Immature natural killer cell (primary cell): ENCODE results near the gene HAO1. TPM values are rescaled to one million over a fixed set of nuclear protein-coding genes. Genes with fewer than 3 reads are reported as not detected.

ENCODE experiments used
- DNase-seq, 3 donors: peaks; one replicate each; pipeline ENCODE4 v3.0.0; 2022; ENCODE audit warnings: mixed read lengths in 1 of 3
- H3K27ac Mint-ChIP-seq, 6 donors: one replicate each; pipeline ENCODE4 v1.8.0; 2020; ENCODE audit warnings: mixed read lengths in 6 of 6, mild to moderate bottlenecking in 5 of 6, inconsistent platforms in 4 of 6, moderate library complexity in 3 of 6
- H3K27me3 Mint-ChIP-seq, 3 donors: one replicate each; pipeline ENCODE4 v1.8.0; 2020 to 2021; ENCODE audit warnings: low read depth in 3 of 3, mild to moderate bottlenecking in 3 of 3, mixed read lengths in 3 of 3, moderate library complexity in 3 of 3, inconsistent platforms in 1 of 3
- H3K36me3 Mint-ChIP-seq, 3 donors: one replicate each; pipeline ENCODE4 v1.8.0; 2020; ENCODE audit warnings: mixed read lengths in 3 of 3, inconsistent platforms in 2 of 3, mild to moderate bottlenecking in 2 of 3
- H3K4me1 Mint-ChIP-seq, 2 donors: one replicate each; pipeline ENCODE4 v1.8.0; 2020; ENCODE audit warnings: inconsistent platforms in 2 of 2, mild to moderate bottlenecking in 2 of 2, mixed read lengths in 2 of 2, moderate library complexity in 1 of 2
- H3K4me3 Mint-ChIP-seq, 5 donors: one replicate each; pipeline ENCODE4 v1.8.0; 2020; ENCODE audit warnings: mild to moderate bottlenecking in 5 of 5, mixed read lengths in 5 of 5, inconsistent platforms in 3 of 5, moderate library complexity in 3 of 5
- H3K9me3 Mint-ChIP-seq, 6 donors: one replicate each; pipeline ENCODE4 v1.8.0; 2020; ENCODE audit warnings: mild to moderate bottlenecking in 6 of 6, mixed read lengths in 6 of 6, inconsistent platforms in 4 of 6, moderate library complexity in 3 of 6
- polyA plus RNA-seq, 3 donors: library from polyadenylated mRNA; unstranded; fragments of 300-500 nt; fragmentation: Illumina TruSeq; gene quantifications; one replicate each; pipeline ENCODE4 v1.2.3, GENCODE V29; 2021

The HAO1 gene
- polyA plus RNA-seq, 3 donors from 2014 or later = not detected

DNA sequence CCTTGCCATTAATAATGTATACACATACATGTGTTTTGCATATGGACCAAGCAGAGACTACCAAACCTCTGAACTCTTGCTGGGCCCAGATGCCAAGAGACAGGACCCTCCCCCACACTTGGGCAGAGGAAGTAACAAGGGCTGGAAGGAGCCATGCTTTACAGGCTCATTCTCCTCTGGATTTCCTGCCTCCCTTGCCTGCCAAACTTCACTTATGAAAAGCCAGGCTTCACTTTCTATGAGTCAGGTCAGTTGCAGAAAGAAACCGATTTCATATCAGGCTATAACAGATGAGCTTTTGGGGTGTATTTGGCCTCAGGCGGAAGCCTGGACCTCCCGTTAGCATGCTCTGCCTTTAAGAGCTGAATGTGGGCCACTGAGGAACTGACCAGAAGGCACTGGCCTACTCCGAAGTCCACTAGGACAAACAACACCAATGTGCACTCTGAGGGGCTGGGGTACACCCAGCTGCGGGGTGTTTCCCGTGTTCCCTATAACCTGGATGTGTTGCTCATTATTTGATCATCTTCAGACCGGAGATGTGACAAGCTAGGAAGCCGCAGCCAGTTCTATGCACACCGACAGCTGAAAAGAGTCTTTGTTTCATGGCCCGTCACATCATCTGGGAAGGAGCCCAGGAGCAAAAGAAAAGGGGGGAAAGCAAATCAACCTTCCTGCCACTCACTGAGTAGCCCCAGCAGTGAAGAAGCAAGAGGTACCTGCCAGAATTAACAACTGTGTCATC is 28.5 kb downstream of the HAO1 start:
- Mint-ChIP-seq H3K36me3 (no peaks in the 10 kb centered on the region), H3K27ac (no peak overlapping the region), H3K27me3 (peaks cover 0 to 9% (median 5%) of the 10 kb centered on the region in 3 donors), H3K9me3 (no peaks in the 10 kb centered on the region), H3K4me1 (no peaks in the 10 kb centered on the region), H3K4me3 (no peak overlapping the region)
- DNase-seq = no peak

DNA sequence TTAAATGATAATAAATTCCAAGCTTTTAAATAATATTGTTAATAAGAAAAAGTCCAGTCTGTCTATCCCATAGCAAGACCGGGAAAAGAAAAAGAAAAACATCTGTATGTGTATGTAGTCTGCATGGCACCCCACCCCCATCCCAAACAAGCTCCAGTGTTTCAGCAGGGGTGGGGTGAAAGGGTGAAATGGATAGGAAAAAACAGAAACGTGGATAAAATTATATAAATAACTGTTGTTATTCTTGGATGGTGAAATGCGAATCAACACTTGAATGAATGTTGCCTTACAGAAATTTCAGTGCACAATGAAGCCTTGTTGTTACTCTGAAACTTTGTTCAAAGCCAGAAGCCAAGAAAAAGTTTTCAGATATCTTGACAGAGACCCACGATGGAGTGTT is 31.4 kb downstream of the HAO1 start:
- H3K4me1 Mint-ChIP-seq = no peaks in the 10 kb centered on the region
- H3K9me3 Mint-ChIP-seq = no peaks in the 10 kb centered on the region
- no peak overlapping the region for H3K4me3 Mint-ChIP-seq
- DNase-seq = no peak
- H3K27me3 Mint-ChIP-seq = peaks cover 0 to 9% (median 5%) of the 10 kb centered on the region in 3 donors
- no peaks in the 10 kb centered on the region for H3K36me3 Mint-ChIP-seq
- no peak overlapping the region for H3K27ac Mint-ChIP-seq

DNA sequence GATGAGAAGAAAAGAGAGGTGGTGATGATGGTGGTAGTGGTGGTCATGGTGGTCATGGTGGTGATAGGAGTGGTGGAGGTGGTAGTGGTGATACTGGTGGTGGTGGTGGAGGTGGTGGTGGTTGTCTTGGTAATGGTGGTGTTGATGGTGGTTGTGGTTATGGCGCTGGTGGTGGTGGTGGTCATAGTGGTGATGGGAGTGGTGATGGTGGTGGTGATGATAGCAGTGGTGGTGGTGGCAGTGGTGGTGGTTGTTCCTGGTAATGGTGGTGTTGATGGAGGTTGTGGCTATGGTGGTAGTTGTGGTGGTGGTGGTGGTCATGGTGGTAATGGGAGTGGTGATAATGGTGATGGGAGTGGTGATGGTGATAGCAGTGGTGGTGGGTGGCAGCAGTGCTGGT is 36.8 kb downstream of the HAO1 start:
- H3K36me3 Mint-ChIP-seq = no peaks in the 10 kb centered on the region
- peak overlapping the region in 3 of 6 donors; percentile 2 to 79 (median 47) for H3K27ac Mint-ChIP-seq
- no peak overlapping the region for H3K4me3 Mint-ChIP-seq
- peaks cover 0 to 8% (median 5%) of the 10 kb centered on the region in 3 donors for H3K27me3 Mint-ChIP-seq
- H3K9me3 Mint-ChIP-seq = peaks cover 0 to 8% (median 6%) of the 10 kb centered on the region in 6 donors
- no peaks in the 10 kb centered on the region for H3K4me1 Mint-ChIP-seq
- no peak for DNase-seq

DNA sequence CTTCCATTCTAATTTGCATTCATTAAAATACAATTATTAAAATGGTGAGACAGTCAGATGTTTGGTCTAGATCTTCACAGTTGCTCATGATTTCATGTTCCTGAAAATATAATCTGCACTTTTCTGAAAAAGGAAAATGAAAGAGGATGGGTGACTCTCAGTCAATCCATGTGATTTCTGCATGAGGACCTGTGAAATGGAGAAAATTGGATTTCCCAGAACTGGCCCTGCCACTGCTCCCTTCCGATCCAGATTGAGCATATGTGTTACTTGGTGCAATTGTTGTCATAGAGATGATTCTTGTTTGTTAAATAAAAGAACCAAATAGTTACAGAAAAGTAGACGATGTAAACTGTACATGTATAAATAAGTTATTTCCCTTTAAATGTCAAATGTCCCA is 37.4 kb downstream of the HAO1 start:
- H3K4me1 Mint-ChIP-seq = no peaks in the 10 kb centered on the region
- no peak for DNase-seq
- no peaks in the 10 kb centered on the region for H3K36me3 Mint-ChIP-seq
- H3K9me3 Mint-ChIP-seq = peaks cover 0 to 8% (median 6%) of the 10 kb centered on the region in 6 donors
- H3K4me3 Mint-ChIP-seq = no peak overlapping the region
- peak overlapping the region in 1 of 6 donors; percentile 47 for H3K27ac Mint-ChIP-seq
- H3K27me3 Mint-ChIP-seq = peaks cover 0 to 8% (median 5%) of the 10 kb centered on the region in 3 donors

DNA sequence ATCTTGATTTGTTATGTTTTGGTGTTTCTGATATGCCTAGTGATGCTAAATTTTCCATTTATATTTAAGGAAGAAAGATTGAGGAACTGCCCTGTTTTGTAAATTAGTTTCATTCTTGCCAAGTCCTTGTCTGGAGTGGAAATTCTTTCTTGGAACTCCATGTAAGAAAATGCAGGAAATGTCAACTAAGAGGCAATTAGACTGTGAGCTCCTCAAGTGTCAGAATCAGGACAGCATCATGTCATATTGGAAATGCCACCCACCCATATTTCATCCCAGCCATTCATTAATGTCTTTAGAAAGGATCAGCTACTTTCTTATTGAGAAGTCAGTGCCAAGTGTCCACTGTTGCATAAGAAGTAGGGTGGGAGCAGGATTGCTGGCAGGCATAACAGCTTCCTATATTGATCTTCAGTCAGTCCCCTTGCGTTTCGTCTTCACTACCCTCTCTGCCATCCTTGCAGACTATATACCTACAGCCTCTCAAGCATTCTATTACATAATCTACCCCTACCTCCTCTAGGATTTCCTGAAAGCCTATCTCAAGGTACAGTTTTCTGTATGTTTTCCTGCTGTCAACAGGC is 42.4 kb downstream of the HAO1 start:
- Mint-ChIP-seq H3K36me3 (no peaks in the 10 kb centered on the region), H3K27ac (no peak overlapping the region), H3K9me3 (peaks cover 0 to 4% (median 1%) of the 10 kb centered on the region in 6 donors), H3K27me3 (peaks cover 1 to 4% (median 2%) of the 10 kb centered on the region in 3 donors), H3K4me1 (no peaks in the 10 kb centered on the region), H3K4me3 (no peak overlapping the region)
- no peak for DNase-seq

DNA sequence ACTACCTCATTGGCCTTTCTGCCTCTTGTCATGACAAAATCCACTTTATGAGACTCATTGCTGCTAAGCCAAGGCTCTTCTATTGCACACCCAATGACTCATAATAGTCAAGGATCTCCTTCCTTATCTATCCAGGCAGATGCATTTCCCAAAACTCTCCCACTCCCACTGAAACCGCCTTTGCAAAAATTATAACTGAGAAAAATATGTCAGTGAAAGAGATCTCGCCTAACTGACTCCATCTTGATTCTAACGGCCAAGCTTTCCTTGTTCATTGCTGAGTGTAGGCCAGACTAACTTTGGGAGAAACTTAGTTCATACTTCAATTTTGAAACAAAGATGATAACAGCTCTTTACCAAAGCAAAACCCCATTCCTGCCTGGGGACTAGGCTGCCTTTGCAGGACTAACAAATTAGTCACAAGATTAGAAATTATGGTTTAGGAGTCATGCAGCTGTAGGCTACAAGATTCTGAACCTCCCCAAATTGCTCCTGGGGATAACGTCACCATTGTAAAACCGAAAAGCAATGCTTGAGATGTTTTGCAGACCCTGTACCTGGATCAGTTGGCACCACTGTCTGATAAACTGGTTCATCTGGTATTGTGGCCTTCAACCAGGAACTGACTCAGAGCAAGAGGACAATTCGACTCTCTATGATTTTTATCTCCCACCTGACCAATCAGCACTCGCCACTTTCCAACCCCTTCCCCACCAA is 47.1 kb downstream of the HAO1 start:
- Mint-ChIP-seq H3K27me3 (peaks cover 1 to 6% (median 2%) of the 10 kb centered on the region in 3 donors), H3K27ac (no peak overlapping the region), H3K9me3 (peaks cover 0 to 4% (median 1%) of the 10 kb centered on the region in 6 donors), H3K36me3 (no peaks in the 10 kb centered on the region), H3K4me1 (no peaks in the 10 kb centered on the region), H3K4me3 (no peak overlapping the region)
- no peak for DNase-seq

DNA sequence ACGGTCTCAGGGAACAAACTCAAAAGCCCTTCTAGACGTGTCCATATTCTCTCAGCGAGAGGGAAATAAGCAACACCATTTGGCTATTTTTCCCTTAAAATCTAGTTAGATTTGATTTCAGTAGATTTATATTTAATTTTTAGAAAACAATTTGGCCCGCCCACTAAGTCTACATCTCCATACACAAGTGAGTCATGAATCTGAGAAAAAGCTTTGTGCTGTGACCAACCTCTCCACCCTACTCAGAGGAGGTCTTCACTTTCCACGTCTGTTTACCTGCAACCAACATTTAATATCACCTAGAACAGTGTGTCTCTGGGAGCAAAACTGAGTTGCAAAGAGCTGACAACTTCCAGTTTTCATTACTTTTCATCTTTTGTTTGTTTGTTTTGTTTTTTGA is 48.6 kb downstream of the HAO1 start:
- no peak for DNase-seq
- H3K36me3 Mint-ChIP-seq = no peaks in the 10 kb centered on the region
- no peaks in the 10 kb centered on the region for H3K4me1 Mint-ChIP-seq
- peaks cover 0 to 4% (median 1%) of the 10 kb centered on the region in 6 donors for H3K9me3 Mint-ChIP-seq
- H3K27me3 Mint-ChIP-seq = peaks cover 1 to 7% (median 2%) of the 10 kb centered on the region in 3 donors
- H3K4me3 Mint-ChIP-seq = no peak overlapping the region
- no peak overlapping the region for H3K27ac Mint-ChIP-seq

DNA sequence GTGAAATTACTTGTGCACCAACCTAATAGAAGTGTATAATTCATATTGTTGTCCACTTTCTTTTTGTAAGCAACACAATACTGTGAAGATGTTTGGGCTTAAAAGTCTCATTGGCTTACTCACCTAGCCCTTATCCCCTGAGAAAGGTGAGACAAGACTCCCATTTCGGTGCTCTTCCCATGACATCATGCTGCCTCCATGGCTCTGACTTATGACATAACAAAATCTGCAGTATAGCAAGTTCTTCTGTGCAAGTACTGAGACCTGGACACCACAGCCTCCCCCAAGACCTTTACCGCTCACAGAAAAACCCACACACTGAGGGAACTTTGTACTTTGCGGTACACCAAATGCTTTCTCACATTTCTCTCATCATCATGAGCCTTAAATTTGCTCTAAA is 50.5 kb downstream of the HAO1 start:
- no peak for DNase-seq
- Mint-ChIP-seq H3K36me3 (no peaks in the 10 kb centered on the region), H3K9me3 (peaks cover 0 to 4% (median 1%) of the 10 kb centered on the region in 6 donors), H3K27ac (no peak overlapping the region), H3K4me1 (no peaks in the 10 kb centered on the region), H3K4me3 (no peak overlapping the region), H3K27me3 (peaks cover 1 to 7% (median 6%) of the 10 kb centered on the region in 3 donors)

DNA sequence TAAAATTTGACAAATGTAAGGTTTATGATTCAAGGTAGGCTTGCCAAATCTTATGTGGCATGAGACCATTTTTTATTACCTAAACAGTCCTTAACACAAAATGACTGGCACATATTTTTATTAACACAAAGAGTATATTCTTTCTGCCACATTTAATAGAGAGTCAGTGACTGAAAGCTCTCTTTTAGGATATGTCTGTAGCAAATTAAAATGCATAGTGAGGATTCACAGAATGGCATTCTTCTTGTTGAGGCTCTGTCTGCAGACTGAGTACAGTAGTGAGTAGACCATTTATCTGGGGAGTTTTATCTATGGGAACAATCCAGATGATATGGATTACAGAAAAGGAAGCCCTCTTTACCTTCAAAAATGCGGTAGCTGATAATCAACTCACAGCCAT is 56.5 kb downstream of the HAO1 start:
- H3K36me3 Mint-ChIP-seq = no peaks in the 10 kb centered on the region
- no peaks in the 10 kb centered on the region for H3K9me3 Mint-ChIP-seq
- no peak overlapping the region for H3K27ac Mint-ChIP-seq
- peaks cover 0 to 17% of the 10 kb centered on the region in 2 donors for H3K4me1 Mint-ChIP-seq
- H3K4me3 Mint-ChIP-seq = no peak overlapping the region
- H3K27me3 Mint-ChIP-seq = peaks cover 0 to 6% (median 5%) of the 10 kb centered on the region in 3 donors
- no peak for DNase-seq

DNA sequence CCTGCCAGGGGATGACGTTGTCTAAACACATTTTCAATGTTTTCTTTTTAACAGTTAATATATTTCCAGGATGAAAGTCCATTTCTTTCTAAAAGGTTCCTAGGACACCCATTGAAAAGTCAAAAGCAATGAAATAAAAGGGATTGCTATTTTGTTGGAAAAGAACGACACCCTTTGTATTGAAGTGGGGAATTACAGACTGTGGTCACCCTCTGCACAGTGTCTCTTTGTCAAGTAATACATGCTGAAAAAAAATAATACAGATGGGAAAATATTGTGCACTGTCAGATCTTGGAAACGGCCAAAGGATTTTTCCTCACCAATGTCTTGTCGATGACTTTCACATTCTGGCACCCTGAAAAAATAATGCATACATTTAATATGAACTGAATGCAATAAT is 56.9 kb downstream of the HAO1 start:
- no peaks in the 10 kb centered on the region for H3K36me3 Mint-ChIP-seq
- H3K4me3 Mint-ChIP-seq = no peak overlapping the region
- no peaks in the 10 kb centered on the region for H3K9me3 Mint-ChIP-seq
- DNase-seq = no peak
- peaks cover 0 to 17% of the 10 kb centered on the region in 2 donors for H3K4me1 Mint-ChIP-seq
- H3K27ac Mint-ChIP-seq = no peak overlapping the region
- H3K27me3 Mint-ChIP-seq = peaks cover 0 to 5% (median 2%) of the 10 kb centered on the region in 3 donors

DNA sequence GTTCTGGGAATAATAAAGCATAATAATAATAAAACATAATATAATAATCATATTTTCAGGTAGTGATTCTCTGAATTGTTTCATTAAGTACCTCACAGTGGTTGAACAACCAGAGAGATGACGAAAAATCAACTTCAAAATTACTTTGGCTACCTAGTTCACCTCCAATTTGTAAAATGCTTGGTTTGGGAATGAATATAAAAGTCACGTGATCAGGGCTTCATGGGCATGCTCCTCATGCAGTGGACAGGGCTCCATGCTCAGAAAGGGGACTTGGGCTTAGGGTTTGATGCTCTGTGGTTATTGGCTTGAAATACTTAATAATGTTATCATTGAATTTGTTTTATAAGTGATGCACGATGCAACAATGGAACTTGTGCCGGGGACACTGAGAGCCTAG is 58.2 kb downstream of the HAO1 start:
- Mint-ChIP-seq H3K27me3 (peaks cover 0 to 5% (median 0%) of the 10 kb centered on the region in 3 donors), H3K4me3 (no peak overlapping the region), H3K4me1 (peaks cover 0 to 17% of the 10 kb centered on the region in 2 donors), H3K27ac (no peak overlapping the region), H3K9me3 (no peaks in the 10 kb centered on the region), H3K36me3 (no peaks in the 10 kb centered on the region)
- no peak for DNase-seq

DNA sequence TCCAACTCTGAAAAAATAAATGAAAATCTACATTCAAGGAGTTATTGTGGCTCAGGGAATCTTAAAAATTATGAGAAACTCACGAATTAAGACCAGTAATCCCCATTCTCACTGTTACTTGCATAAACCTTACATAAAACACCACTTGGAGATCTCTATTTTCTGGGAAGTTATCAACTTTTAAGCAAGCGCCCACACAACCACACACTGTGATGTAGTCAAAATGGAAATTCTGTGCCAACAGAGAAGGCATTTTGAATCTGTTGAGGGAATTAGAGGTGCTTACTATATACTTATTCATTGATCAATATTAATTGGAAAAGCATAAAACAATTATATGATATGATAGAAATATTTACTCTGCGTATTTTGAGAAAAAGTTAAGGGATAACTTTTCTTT is 58.7 kb downstream of the HAO1 start:
- Mint-ChIP-seq H3K4me3 (no peak overlapping the region), H3K27ac (no peak overlapping the region), H3K4me1 (peaks cover 0 to 17% of the 10 kb centered on the region in 2 donors), H3K36me3 (no peaks in the 10 kb centered on the region), H3K27me3 (peaks cover 0 to 5% (median 0%) of the 10 kb centered on the region in 3 donors), H3K9me3 (no peaks in the 10 kb centered on the region)
- DNase-seq = no peak

DNA sequence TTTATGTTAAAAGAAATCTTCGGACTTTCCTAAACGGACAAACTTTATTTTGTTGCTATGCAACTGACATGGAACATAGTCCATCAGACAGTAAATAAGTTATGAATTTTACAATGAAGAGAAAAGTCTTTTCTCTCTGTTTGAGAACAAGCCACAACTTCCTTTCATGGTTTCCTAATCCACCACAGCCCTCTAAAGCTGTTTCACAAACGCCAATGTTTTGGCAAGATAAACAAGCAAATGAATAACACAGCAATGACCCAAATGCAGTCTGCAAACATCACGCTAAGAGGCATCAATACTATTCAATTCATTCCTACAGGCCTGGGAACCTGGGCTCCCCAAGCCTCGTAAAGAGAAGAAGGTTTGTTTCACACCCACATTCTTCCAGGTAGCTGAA is 60.4 kb downstream of the HAO1 start:
- Mint-ChIP-seq H3K27me3 (peaks cover 0 to 2% (median 0%) of the 10 kb centered on the region in 3 donors), H3K36me3 (no peaks in the 10 kb centered on the region), H3K4me1 (peaks cover 0 to 17% of the 10 kb centered on the region in 2 donors), H3K27ac (peak overlapping the region in 1 of 6 donors; percentile 29), H3K4me3 (peak overlapping the region in 2 of 5 donors; percentile 18 to 56), H3K9me3 (no peaks in the 10 kb centered on the region)
- DNase-seq = peak in 1 of 3 donors; percentile 14

DNA sequence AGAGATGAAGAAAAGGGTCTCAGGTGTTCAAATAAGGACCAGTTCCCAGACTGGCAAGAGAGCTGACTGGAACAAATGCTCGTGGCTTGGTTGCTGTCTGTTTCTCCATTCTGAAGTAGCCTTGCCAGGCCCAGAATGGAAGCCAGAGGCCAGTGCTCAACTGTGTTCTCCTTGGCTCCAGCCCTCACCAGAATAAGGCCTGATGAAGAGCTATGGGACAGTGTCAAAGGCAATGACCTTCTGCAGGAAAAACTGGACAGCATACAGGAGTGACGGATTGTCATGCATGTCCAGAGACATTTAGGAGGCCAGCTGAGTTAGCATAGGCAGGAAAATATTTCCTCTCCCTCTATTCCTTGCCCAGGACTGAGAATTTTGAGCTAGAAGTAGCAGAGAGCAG is 72.2 kb downstream of the HAO1 start:
- Mint-ChIP-seq H3K9me3 (no peaks in the 10 kb centered on the region), H3K27me3 (peaks cover 2 to 4% (median 4%) of the 10 kb centered on the region in 3 donors), H3K27ac (no peak overlapping the region), H3K36me3 (no peaks in the 10 kb centered on the region), H3K4me1 (no peaks in the 10 kb centered on the region), H3K4me3 (no peak overlapping the region)
- DNase-seq = no peak
